ENCODE measurements around the gene CA5A.

DNA sequence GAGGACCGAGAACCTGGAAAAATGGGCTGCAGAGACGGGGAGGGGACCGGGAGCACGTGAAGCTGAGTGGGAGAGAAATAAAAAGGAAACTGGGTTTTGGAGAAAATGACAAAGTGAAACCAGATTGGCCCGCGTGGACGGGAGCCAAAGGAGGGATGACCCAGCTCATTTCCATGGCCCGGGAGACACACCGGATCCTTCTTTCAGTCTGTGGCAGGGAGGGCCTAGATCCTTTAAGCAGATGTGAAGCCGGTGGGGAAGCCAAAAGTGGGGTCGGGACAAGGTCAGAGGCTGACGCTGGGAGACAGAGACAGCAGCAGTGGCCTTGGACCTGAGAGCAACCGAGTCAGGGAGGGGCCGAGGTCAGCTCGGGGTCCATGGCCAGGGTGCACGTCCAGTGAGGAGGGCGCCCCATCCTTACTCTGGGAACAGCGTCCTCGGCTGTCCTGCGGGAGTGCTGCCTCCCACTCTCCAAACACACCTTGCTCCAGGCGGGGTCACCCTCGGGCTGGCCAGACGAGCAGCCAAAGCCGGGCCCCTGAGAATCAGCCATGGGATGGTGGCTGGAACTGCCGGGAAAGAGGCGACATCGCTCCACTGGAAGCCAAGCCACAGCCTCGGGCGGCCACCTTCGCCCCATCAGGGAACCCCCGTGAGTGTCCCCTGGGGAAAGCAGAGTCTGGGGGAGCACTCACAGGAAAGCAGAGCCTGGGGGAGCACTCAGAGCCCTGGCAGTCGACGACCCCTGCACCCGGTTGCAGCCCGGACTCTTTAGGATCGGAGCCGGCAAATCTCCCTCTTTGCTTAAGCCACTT, 17.3 kb downstream of the CA5A start:
- TF ChIP-seq, protein P1, sequence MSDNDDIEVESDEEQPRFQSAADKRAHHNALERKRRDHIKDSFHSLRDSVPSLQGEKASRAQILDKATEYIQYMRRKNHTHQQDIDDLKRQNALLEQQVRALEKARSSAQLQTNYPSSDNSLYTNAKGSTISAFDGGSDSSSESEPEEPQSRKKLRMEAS (IDR thresholded peaks at IDR 0.05) = no peak
- TF ChIP-seq NPAS2 (CRISPR knock-in tag; IDR thresholded peaks at IDR 0.05; ENCODE audit: borderline replicate concordance) = no peak
- TF ChIP-seq RNF2 (IDR thresholded peaks at IDR 0.05; ENCODE audit: borderline replicate concordance, low read depth) = no peak
- no peak for TF ChIP-seq JUNB (IDR thresholded peaks at IDR 0.05)
- TF ChIP-seq HOXB13 (CRISPR knock-in tag; IDR thresholded peaks at IDR 0.05; ENCODE audit: low read depth) = no peak
- TF ChIP-seq, protein P2, sequence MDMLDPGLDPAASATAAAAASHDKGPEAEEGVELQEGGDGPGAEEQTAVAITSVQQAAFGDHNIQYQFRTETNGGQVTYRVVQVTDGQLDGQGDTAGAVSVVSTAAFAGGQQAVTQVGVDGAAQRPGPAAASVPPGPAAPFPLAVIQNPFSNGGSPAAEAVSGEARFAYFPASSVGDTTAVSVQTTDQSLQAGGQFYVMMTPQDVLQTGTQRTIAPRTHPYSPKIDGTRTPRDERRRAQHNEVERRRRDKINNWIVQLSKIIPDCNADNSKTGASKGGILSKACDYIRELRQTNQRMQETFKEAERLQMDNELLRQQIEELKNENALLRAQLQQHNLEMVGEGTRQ (IDR thresholded peaks at IDR 0.05) = no peak

All from A549 (cell line).